HFFc6 (cell line): Measurements from ENCODE around the gene NR1H4. TPM values are rescaled to one million over a fixed set of nuclear protein-coding genes. Genes with fewer than 3 reads are reported as not detected.

Source experiments
- DNase-seq: peaks from one replicate; pipeline ENCODE4 v3.0.0-alpha.2; 2018
- H3K27ac Mint-ChIP-seq: 2 replicates; pipeline ENCODE4 v1.8.0; 2020; ENCODE audit warnings: mild to moderate bottlenecking, mixed read lengths
- H3K27me3 Mint-ChIP-seq: 2 replicates; pipeline ENCODE4 v1.8.0; 2021; ENCODE audit warnings: mild to moderate bottlenecking, moderate library complexity, mixed read lengths; ENCODE audit not compliant: insufficient read depth
- H3K36me3 Mint-ChIP-seq: 2 replicates; pipeline ENCODE4 v1.8.0; 2021; ENCODE audit warnings: low read depth, mixed read lengths
- H3K4me1 Mint-ChIP-seq: 2 replicates; pipeline ENCODE4 v1.8.0; 2020; ENCODE audit warnings: low read depth, mixed read lengths
- H3K4me3 Mint-ChIP-seq: 2 replicates; pipeline ENCODE4 v1.8.0; 2020; ENCODE audit warnings: mild to moderate bottlenecking, moderate library complexity, mixed read lengths
- H3K9me3 Mint-ChIP-seq: 2 replicates; pipeline ENCODE4 v1.8.0; 2020; ENCODE audit warnings: mild to moderate bottlenecking, mixed read lengths
- total RNA-seq, 6 experiments: library from RNA; stranded (reverse); fragmentation: NEBNext Ultra II Directional; extraction: Animal tissue kit (Norgen Biotek cat#: 25700); gene quantifications; 2 replicates in 1 of 6; 3 replicates in 5 of 6; pipeline ENCODE4 v1.2.3, GENCODE V29; 2021
- TF ChIP-seq, protein P1 (sequence below): fragments of 200-600 bp; sonication (generic); IDR thresholded peaks from 2 replicates; pipeline ENCODE4 v1.5.0; 2021; ENCODE audit warnings: antibody characterized with exemption, mild to moderate bottlenecking

The NR1H4 gene
- total RNA-seq, 6 experiments from 2014 or later = not detected

DNA sequence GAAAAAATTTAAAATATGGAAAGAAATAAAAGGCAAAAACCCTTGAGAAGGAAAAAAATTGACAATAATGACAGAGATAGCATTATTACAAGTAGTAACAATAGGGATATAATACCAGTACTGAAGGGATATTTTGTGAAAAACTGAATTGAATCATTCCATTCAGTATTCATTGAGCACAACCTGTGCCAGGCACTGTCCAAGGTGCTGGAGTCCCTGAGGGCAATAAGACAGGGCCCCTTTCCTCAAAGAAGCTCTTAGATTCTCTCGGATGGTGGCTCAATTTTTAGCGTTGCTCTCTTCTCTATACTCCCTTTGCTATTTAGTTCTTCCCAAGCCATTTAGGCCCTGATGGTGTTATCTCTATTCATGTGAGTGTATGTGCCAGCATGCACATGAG is 65.5 kb downstream of the NR1H4 start:
- no peak for DNase-seq
- Mint-ChIP-seq H3K36me3 (no peaks in the 10 kb centered on the region), H3K9me3 (no peaks in the 10 kb centered on the region), H3K27me3 (no peaks in the 10 kb centered on the region), H3K4me3 (no peak overlapping the region), H3K4me1 (no peaks in the 10 kb centered on the region), H3K27ac (no peak overlapping the region)
- TF ChIP-seq, protein P1, sequence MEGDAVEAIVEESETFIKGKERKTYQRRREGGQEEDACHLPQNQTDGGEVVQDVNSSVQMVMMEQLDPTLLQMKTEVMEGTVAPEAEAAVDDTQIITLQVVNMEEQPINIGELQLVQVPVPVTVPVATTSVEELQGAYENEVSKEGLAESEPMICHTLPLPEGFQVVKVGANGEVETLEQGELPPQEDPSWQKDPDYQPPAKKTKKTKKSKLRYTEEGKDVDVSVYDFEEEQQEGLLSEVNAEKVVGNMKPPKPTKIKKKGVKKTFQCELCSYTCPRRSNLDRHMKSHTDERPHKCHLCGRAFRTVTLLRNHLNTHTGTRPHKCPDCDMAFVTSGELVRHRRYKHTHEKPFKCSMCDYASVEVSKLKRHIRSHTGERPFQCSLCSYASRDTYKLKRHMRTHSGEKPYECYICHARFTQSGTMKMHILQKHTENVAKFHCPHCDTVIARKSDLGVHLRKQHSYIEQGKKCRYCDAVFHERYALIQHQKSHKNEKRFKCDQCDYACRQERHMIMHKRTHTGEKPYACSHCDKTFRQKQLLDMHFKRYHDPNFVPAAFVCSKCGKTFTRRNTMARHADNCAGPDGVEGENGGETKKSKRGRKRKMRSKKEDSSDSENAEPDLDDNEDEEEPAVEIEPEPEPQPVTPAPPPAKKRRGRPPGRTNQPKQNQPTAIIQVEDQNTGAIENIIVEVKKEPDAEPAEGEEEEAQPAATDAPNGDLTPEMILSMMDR = no peak

- no peaks in the 10 kb centered on the region; the same call in 1 of the 2 replicates for H3K27me3 Mint-ChIP-seq
- no peak overlapping the region for H3K4me3 Mint-ChIP-seq
- no peak overlapping the region for H3K27ac Mint-ChIP-seq
- TF ChIP-seq, protein P1 = no peak
- DNase-seq = no peak
- H3K9me3 Mint-ChIP-seq = no peaks in the 10 kb centered on the region
- H3K36me3 Mint-ChIP-seq = no peaks in the 10 kb centered on the region
- peaks cover 8% of the 10 kb centered on the region for H3K4me1 Mint-ChIP-seq
These were observed 70.5 kb downstream of the NR1H4 start for GRCh38 chr12:100544165-100544564.

GRCh38 chr12:100545092-100545491 is 71.4 kb downstream of the NR1H4 start:
- no peaks in the 10 kb centered on the region for H3K36me3 Mint-ChIP-seq
- peak; percentile 7 for DNase-seq
- no peak overlapping the region for H3K4me3 Mint-ChIP-seq
- TF ChIP-seq, protein P1 = no peak
- H3K4me1 Mint-ChIP-seq = peaks cover 8% of the 10 kb centered on the region
- H3K9me3 Mint-ChIP-seq = no peaks in the 10 kb centered on the region
- H3K27ac Mint-ChIP-seq = no peak overlapping the region
- no peaks in the 10 kb centered on the region; the same call in 1 of the 2 replicates for H3K27me3 Mint-ChIP-seq

GRCh38 chr12:100553936-100554335 is 80.3 kb downstream of the NR1H4 start:
- no peak overlapping the region for H3K27ac Mint-ChIP-seq

GRCh38 chr12:100554608-100555077 is 81.0 kb downstream of the NR1H4 start:
- H3K27ac Mint-ChIP-seq = no peak overlapping the region
- DNase-seq = peak; percentile 90
- no peaks in the 10 kb centered on the region; the same call in 1 of the 2 replicates for H3K27me3 Mint-ChIP-seq
- no peak overlapping the region for H3K4me3 Mint-ChIP-seq
- TF ChIP-seq, protein P1 = peak; percentile 97
- no peaks in the 10 kb centered on the region for H3K9me3 Mint-ChIP-seq
- H3K4me1 Mint-ChIP-seq = no peaks in the 10 kb centered on the region
- H3K36me3 Mint-ChIP-seq = no peaks in the 10 kb centered on the region

More at GRCh38 chr12:100553936-100554335, 80.3 kb downstream of the NR1H4 start:
- Mint-ChIP-seq H3K4me3 (no peak overlapping the region), H3K27me3 (no peaks in the 10 kb centered on the region; the same call in 1 of the 2 replicates), H3K36me3 (no peaks in the 10 kb centered on the region), H3K9me3 (no peaks in the 10 kb centered on the region), H3K4me1 (no peaks in the 10 kb centered on the region)
- no peak for DNase-seq
- TF ChIP-seq, protein P1 = no peak

DNA sequence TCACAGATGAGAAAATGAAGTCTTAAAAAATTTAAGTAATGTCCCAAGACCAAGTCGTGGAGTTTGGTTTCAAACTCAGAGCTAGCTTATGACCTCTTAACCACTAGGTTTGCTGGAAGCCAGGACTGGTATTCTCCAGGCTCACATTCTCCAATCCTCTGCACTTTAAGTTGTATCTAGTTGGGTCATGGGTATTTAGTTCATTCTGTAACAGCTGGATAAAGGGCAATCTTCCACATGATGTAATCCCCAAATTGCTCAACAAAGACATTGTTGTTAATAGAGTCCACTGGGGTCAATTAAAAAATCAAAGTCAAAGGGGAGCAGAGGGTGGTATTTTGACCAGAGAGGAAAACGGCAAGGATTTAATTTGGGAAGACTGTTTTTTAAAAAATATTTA is 82.1 kb downstream of the NR1H4 start:
- Mint-ChIP-seq H3K36me3 (no peaks in the 10 kb centered on the region), H3K9me3 (no peaks in the 10 kb centered on the region), H3K4me3 (no peak overlapping the region), H3K27me3 (no peaks in the 10 kb centered on the region; the same call in none of the 2 replicates), H3K27ac (no peak overlapping the region), H3K4me1 (no peaks in the 10 kb centered on the region)
- TF ChIP-seq, protein P1 = no peak
- DNase-seq = no peak
